Ishikawa (cell line): Measurements from ENCODE around the gene ARNT2.

Source experiments
- CEBPB ChIP-seq: IDR thresholded peaks from 2 replicates; pipeline ENCODE4 v1.6.1; 2012
- CREB1 ChIP-seq: IDR thresholded peaks from 2 replicates; pipeline ENCODE4 v1.6.1; 2012; ENCODE audit warnings: low read depth
- EGR1 ChIP-seq: IDR thresholded peaks from 2 replicates; pipeline ENCODE4 v1.6.1; 2012
- EP300 ChIP-seq: IDR thresholded peaks from 2 replicates; pipeline ENCODE4 v1.6.1; 2012; ENCODE audit warnings: borderline replicate concordance
- FOXM1 ChIP-seq: IDR thresholded peaks from 2 replicates; pipeline ENCODE4 v1.6.1; 2012; ENCODE audit warnings: low read depth, borderline replicate concordance
- NFIC ChIP-seq: IDR thresholded peaks from 2 replicates; pipeline ENCODE4 v1.6.1; 2012
- RAD21 ChIP-seq: IDR thresholded peaks from 2 replicates; pipeline ENCODE4 v1.6.1; 2012; ENCODE audit warnings: low read depth
- REST ChIP-seq: IDR thresholded peaks from 2 replicates; pipeline ENCODE4 v1.6.1; 2012; ENCODE audit warnings: low read depth, mild to moderate bottlenecking
- TAF1 ChIP-seq: IDR thresholded peaks from 2 replicates; pipeline ENCODE4 v1.6.1; 2012; ENCODE audit warnings: low read depth, mild to moderate bottlenecking
- TCF12 ChIP-seq: IDR thresholded peaks from 2 replicates; pipeline ENCODE4 v1.6.1; 2012; ENCODE audit warnings: low read depth
- TEAD4 ChIP-seq: IDR thresholded peaks from 2 replicates; pipeline ENCODE4 v1.6.1; 2012
- YY1 ChIP-seq: IDR thresholded peaks from 2 replicates; pipeline ENCODE4 v1.6.1; 2012; ENCODE audit warnings: low read depth
- ZBTB7A ChIP-seq: IDR thresholded peaks from 2 replicates; pipeline ENCODE4 v1.6.1; 2012; ENCODE audit warnings: low read depth
- TF ChIP-seq, protein P1 (sequence below): IDR thresholded peaks from 2 replicates; pipeline ENCODE4 v1.6.1; 2012
- TF ChIP-seq, protein P2 (sequence below): IDR thresholded peaks from 2 replicates; pipeline ENCODE4 v1.6.1; 2012

Gene ARNT2

GRCh38 chr15:80461356-80462095, 57.3 kb downstream of the ARNT2 start:
- TF ChIP-seq TCF12 (no peak), TEAD4 (no peak), YY1 (no peak), EGR1 (no peak)

GRCh38 chr15:80462111-80462510, 57.9 kb downstream of the ARNT2 start:
- no peak for TF ChIP-seq TAF1
- TF ChIP-seq EP300, result no peak
- TF ChIP-seq CREB1, result no peak
- no peak for TF ChIP-seq FOXM1
- TF ChIP-seq TCF12, result no peak
- TF ChIP-seq RAD21, result no peak
- no peak for TF ChIP-seq NFIC
- TF ChIP-seq, protein P1, sequence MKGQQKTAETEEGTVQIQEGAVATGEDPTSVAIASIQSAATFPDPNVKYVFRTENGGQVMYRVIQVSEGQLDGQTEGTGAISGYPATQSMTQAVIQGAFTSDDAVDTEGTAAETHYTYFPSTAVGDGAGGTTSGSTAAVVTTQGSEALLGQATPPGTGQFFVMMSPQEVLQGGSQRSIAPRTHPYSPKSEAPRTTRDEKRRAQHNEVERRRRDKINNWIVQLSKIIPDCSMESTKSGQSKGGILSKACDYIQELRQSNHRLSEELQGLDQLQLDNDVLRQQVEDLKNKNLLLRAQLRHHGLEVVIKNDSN, result no peak
- no peak for TF ChIP-seq ZBTB7A
- no peak for TF ChIP-seq REST
- TF ChIP-seq EGR1, result no peak
- TF ChIP-seq, protein P2, sequence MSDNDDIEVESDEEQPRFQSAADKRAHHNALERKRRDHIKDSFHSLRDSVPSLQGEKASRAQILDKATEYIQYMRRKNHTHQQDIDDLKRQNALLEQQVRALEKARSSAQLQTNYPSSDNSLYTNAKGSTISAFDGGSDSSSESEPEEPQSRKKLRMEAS, result no peak
- TF ChIP-seq YY1, result no peak
- TF ChIP-seq CEBPB, result no peak
- TF ChIP-seq TEAD4, result no peak

DNA sequence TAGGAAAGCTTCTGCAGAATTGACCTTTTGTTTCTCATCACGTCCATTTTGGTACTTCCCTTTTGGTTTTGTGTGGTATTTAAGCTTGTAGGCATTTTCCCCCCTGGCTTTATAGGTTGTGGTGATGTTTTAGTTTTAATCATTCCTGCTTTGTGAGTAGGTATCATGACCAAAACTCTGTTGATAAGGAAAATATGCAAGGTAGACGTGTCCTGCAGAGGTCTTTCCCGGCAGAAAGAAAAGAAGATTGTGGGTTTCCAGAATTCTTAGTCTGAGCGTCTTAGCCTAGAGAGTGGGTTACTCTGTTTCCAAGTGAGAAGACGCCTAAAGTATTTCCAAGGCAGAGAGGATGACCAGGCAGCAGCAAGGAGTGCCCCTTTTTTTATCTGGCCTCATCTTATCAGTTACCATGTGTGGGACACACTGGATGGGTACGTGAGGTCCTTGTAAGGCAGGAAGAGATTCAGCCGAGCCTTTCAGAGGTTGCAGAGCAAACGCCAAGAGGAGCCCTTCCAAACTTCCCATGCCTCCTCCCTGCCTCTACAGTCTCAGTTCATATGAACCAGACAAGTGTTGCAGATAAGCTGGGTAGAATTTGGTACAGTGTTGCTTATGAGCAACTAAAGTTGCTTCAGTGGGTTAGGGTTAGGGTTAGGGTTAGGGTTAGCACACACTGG, 58.8 kb downstream of the ARNT2 start:
- TF ChIP-seq NFIC (no peak), REST (no peak), TAF1 (no peak), ZBTB7A (no peak), TCF12 (no peak), CEBPB (no peak), CREB1 (no peak), FOXM1 (no peak), RAD21 (no peak), EGR1 (no peak), EP300 (no peak), YY1 (no peak), TEAD4 (no peak)
- TF ChIP-seq, protein P1, result no peak
- TF ChIP-seq, protein P2, result no peak

- TF ChIP-seq RAD21 (no peak), TCF12 (no peak), YY1 (no peak), CEBPB (no peak), REST (no peak), TEAD4 (no peak), CREB1 (no peak), ZBTB7A (no peak), EGR1 (no peak), EP300 (no peak), FOXM1 (no peak)
- TF ChIP-seq, protein P2, result no peak
- TF ChIP-seq, protein P1, result no peak
These were observed 60.9 kb downstream of the ARNT2 start for GRCh38 chr15:80464951-80465625.
